ENCODE results near the gene NOX5.

Gene NOX5

GRCh38 chr15:69071260-69071659 is 56.8 kb downstream of the NOX5 start:
- no peak for DNase-seq
- peaks cover 47% of the 10 kb centered on the region for H3K9me3 Mint-ChIP-seq
- H3K27ac Mint-ChIP-seq = no peak overlapping the region
- no peak overlapping the region for H3K4me3 Mint-ChIP-seq
- H3K36me3 Mint-ChIP-seq (ENCODE audit: low read depth) = no peaks in the 10 kb centered on the region
- TF ChIP-seq, protein P1, sequence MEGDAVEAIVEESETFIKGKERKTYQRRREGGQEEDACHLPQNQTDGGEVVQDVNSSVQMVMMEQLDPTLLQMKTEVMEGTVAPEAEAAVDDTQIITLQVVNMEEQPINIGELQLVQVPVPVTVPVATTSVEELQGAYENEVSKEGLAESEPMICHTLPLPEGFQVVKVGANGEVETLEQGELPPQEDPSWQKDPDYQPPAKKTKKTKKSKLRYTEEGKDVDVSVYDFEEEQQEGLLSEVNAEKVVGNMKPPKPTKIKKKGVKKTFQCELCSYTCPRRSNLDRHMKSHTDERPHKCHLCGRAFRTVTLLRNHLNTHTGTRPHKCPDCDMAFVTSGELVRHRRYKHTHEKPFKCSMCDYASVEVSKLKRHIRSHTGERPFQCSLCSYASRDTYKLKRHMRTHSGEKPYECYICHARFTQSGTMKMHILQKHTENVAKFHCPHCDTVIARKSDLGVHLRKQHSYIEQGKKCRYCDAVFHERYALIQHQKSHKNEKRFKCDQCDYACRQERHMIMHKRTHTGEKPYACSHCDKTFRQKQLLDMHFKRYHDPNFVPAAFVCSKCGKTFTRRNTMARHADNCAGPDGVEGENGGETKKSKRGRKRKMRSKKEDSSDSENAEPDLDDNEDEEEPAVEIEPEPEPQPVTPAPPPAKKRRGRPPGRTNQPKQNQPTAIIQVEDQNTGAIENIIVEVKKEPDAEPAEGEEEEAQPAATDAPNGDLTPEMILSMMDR (IDR thresholded peaks at IDR 0.05) = no peak
- H3K4me1 Mint-ChIP-seq = peaks cover 34% of the 10 kb centered on the region
- H3K27me3 Mint-ChIP-seq (ENCODE audit: low read depth, poor library complexity) = peaks cover 26% of the 10 kb centered on the region

DNA sequence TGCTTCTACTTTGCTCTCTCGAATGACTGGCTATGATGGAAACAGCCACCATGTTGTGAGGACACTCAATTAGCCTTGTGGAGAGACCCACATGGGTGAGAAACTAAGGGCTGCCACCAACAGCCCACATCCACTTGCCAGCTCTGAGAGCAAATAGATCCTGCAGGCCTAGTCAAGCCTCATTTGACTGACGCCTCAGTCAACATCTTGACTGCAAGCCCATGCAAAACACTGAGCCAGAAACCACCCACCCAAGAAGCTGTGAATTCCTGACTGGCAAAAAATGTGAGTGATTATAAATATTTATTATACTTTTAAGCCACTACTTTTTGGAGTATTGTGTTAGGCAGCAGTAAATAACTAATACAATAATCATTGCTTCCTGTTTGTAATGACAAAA is 58.4 kb downstream of the NOX5 start:
- H3K27ac Mint-ChIP-seq = no peak overlapping the region
- H3K9me3 Mint-ChIP-seq = peaks cover 43% of the 10 kb centered on the region
- peak overlapping the region; percentile 81 for H3K4me3 Mint-ChIP-seq
- peaks cover 18% of the 10 kb centered on the region for H3K4me1 Mint-ChIP-seq
- TF ChIP-seq, protein P1 (IDR thresholded peaks at IDR 0.05) = no peak
- no peaks in the 10 kb centered on the region for H3K36me3 Mint-ChIP-seq (ENCODE audit: low read depth)
- no peak for DNase-seq
- H3K27me3 Mint-ChIP-seq (ENCODE audit: low read depth, poor library complexity) = peaks cover 31% of the 10 kb centered on the region

GRCh38 chr15:69074001-69074842 is 59.7 kb downstream of the NOX5 start:
- no peak overlapping the region for H3K27ac Mint-ChIP-seq
- peak overlapping the region; percentile 81 for H3K4me3 Mint-ChIP-seq
- TF ChIP-seq, protein P1 (IDR thresholded peaks at IDR 0.05) = no peak
- H3K4me1 Mint-ChIP-seq = peaks cover 16% of the 10 kb centered on the region
- H3K9me3 Mint-ChIP-seq = peaks cover 33% of the 10 kb centered on the region
- H3K27me3 Mint-ChIP-seq (ENCODE audit: low read depth, poor library complexity) = peaks cover 35% of the 10 kb centered on the region
- peak; percentile 67 for DNase-seq
- no peaks in the 10 kb centered on the region for H3K36me3 Mint-ChIP-seq (ENCODE audit: low read depth)

GRCh38 chr15:69074843-69075224 is 60.3 kb downstream of the NOX5 start:
- Mint-ChIP-seq H3K36me3 (ENCODE audit: low read depth) (no peaks in the 10 kb centered on the region), H3K4me1 (peaks cover 16% of the 10 kb centered on the region), H3K27ac (no peak overlapping the region), H3K9me3 (peaks cover 28% of the 10 kb centered on the region), H3K4me3 (peak overlapping the region; percentile 81), H3K27me3 (ENCODE audit: low read depth, poor library complexity) (peaks cover 40% of the 10 kb centered on the region)
- TF ChIP-seq, protein P1 (IDR thresholded peaks at IDR 0.05) = no peak
- no peak for DNase-seq

GRCh38 chr15:69075440-69075839 is 60.9 kb downstream of the NOX5 start:
- Mint-ChIP-seq H3K36me3 (ENCODE audit: low read depth) (no peaks in the 10 kb centered on the region), H3K27me3 (ENCODE audit: low read depth, poor library complexity) (peaks cover 46% of the 10 kb centered on the region), H3K4me3 (no peak overlapping the region), H3K4me1 (peaks cover 20% of the 10 kb centered on the region), H3K27ac (no peak overlapping the region), H3K9me3 (peaks cover 23% of the 10 kb centered on the region)
- TF ChIP-seq, protein P1 (IDR thresholded peaks at IDR 0.05) = no peak
- no peak for DNase-seq

- peaks cover 47% of the 10 kb centered on the region for H3K27me3 Mint-ChIP-seq (ENCODE audit: low read depth, poor library complexity)
- H3K36me3 Mint-ChIP-seq (ENCODE audit: low read depth) = no peaks in the 10 kb centered on the region
- H3K9me3 Mint-ChIP-seq = peaks cover 9% of the 10 kb centered on the region
- H3K27ac Mint-ChIP-seq = no peak overlapping the region
- DNase-seq = no peak
- peaks cover 34% of the 10 kb centered on the region for H3K4me1 Mint-ChIP-seq
- H3K4me3 Mint-ChIP-seq = no peak overlapping the region
- TF ChIP-seq, protein P1 (IDR thresholded peaks at IDR 0.05) = no peak
Measured at GRCh38 chr15:69076756-69077155, 62.3 kb downstream of the NOX5 start.

All from nephron progenitor cell (in vitro differentiated cells).